Lower leg skin (tissue), 4 donors: ENCODE results near the gene RTN4RL2. TPM values are rescaled to one million over a fixed set of nuclear protein-coding genes. Genes with fewer than 3 reads are reported as not detected.
A peak's percentile ranks its signal among the peaks of the same experiment; 100 is the strongest.

Experiments
- DNase-seq, 2 donors: peaks; one replicate each; pipeline ENCODE4 v3.0.0-alpha.2; 2019; ENCODE audit warnings: low spot score in 2 of 2
- H3K4me3 ChIP-seq: fragments of 200-600 bp; sonication (generic); 2 replicates; pipeline ENCODE4 v1.5.1; 2017; ENCODE audit warnings: mild to moderate bottlenecking, low read depth; ENCODE audit not compliant: poor library complexity, severe bottlenecking
- CTCF ChIP-seq, 3 donors: fragments of 450-650 bp; IDR thresholded peaks; one replicate each; pipeline ENCODE4 v1.5.1; 2016; ENCODE audit warnings: antibody characterized with exemption in 3 of 3, mild to moderate bottlenecking in 3 of 3, moderate library complexity in 2 of 3
- POLR2A ChIP-seq, 2 donors: fragments of 450-650 bp; IDR thresholded peaks; one replicate each; pipeline ENCODE4 v1.6.1; 2016 to 2017; ENCODE audit warnings: antibody characterized with exemption in 2 of 2, mild to moderate bottlenecking in 1 of 2, moderate library complexity in 1 of 2
- WGBS, 2 donors: methylation state at CpG; one replicate each; pipeline ENCODE4 v1.1.5; 2018; 5-methylcytosine and 5-hydroxymethylcytosine counted together
- intact Hi-C: fragments of 100-400 bp; cut with DNase I; formaldehyde crosslinking; loops from one replicate; pipeline ENCODE4 v1.15.0; 2023; ENCODE audit warnings: low total_unique reads
- total RNA-seq, 4 donors: library from RNA; depleted of rRNA; stranded (reverse); fragments of >200 nt; gene quantifications; one replicate each; pipeline ENCODE4 v1.1.0, GENCODE V29; 2016

Gene RTN4RL2
- total RNA-seq, 4 donors from 2014 or later: 0.55 to 3.6 (median 2.3) TPM

GRCh38 chr11:57475191-57475590 is 14.9 kb downstream of the RTN4RL2 start:
- WGBS, 2 donors: 41 to 50% methylated on average over 1 of the region's 1 CpG
- intact Hi-C loops: no loop called here
- TF ChIP-seq CTCF (IDR thresholded peaks at IDR 0.05) (no peak), POLR2A (IDR thresholded peaks at IDR 0.05) (no peak)

GRCh38 chr11:57475671-57476046 is 15.3 kb downstream of the RTN4RL2 start:
- WGBS, 2 donors: 68 to 73% methylated on average over 5 of the region's 5 CpGs
- intact Hi-C loops: no loop called here
- H3K4me3 ChIP-seq: no peak overlapping the region

More at GRCh38 chr11:57475191-57475590, 14.9 kb downstream of the RTN4RL2 start:
- H3K4me3 ChIP-seq: no peak overlapping the region
- no peak for DNase-seq

GRCh38 chr11:57476047-57476756 is 15.9 kb downstream of the RTN4RL2 start:
- intact Hi-C loops: no loop called here
- H3K4me3 ChIP-seq: peak overlapping the region; percentile 6
- TF ChIP-seq POLR2A (IDR thresholded peaks at IDR 0.05) (no peak), CTCF (IDR thresholded peaks at IDR 0.05) (no peak)
- WGBS, 2 donors: 22 to 23% methylated on average over 20 to 22 of the region's 80 CpGs
- no peak for DNase-seq

More at GRCh38 chr11:57475671-57476046, 15.3 kb downstream of the RTN4RL2 start:
- TF ChIP-seq CTCF (IDR thresholded peaks at IDR 0.05): no peak
- TF ChIP-seq POLR2A (IDR thresholded peaks at IDR 0.05): no peak
- DNase-seq: no peak

- no peak for DNase-seq
- intact Hi-C loops: no loop called here
- WGBS, 2 donors: 25 to 27% methylated on average over 20 to 24 of the region's 27 CpGs
Measured at GRCh38 chr11:57476757-57477506, 16.6 kb downstream of the RTN4RL2 start.

GRCh38 chr11:57477507-57478189 is 17.3 kb downstream of the RTN4RL2 start:
- TF ChIP-seq POLR2A (IDR thresholded peaks at IDR 0.05) (no peak), CTCF (IDR thresholded peaks at IDR 0.05) (no peak)
- DNase-seq: no peak
- intact Hi-C loops: no loop called here
- WGBS, 2 donors: 84% methylated on average over 11 of the region's 11 CpGs
- H3K4me3 ChIP-seq: no peak overlapping the region

More at GRCh38 chr11:57476757-57477506, 16.6 kb downstream of the RTN4RL2 start:
- peak overlapping the region; percentile 6 for H3K4me3 ChIP-seq
- TF ChIP-seq POLR2A (IDR thresholded peaks at IDR 0.05) (no peak), CTCF (IDR thresholded peaks at IDR 0.05) (no peak)
